Neuronal stem cell (in vitro differentiated cells): ENCODE data around the gene EFCAB9.
A peak's percentile ranks its signal among the peaks of the same experiment; 100 is the strongest.

Experiments used
- DNase-seq: peaks from one replicate; pipeline ENCODE4 v3.0.0-alpha.2; 2013; ENCODE audit warnings: low spot score
- H2AFZ ChIP-seq: one replicate; pipeline ENCODE4 v1.6.1; 2013; ENCODE audit warnings: mild to moderate bottlenecking, low read length, inconsistent platforms
- H2AK5ac ChIP-seq: 2 replicates; pipeline ENCODE4 v1.6.1; 2013; ENCODE audit warnings: low read depth, mild to moderate bottlenecking, inconsistent platforms, low read length, moderate library complexity, mixed read lengths
- H2BK120ac ChIP-seq: 2 replicates; pipeline ENCODE4 v1.6.1; 2013; ENCODE audit warnings: low read depth, mild to moderate bottlenecking, inconsistent platforms, low read length, moderate library complexity, mixed read lengths
- H2BK12ac ChIP-seq: one replicate; pipeline ENCODE4 v1.6.1; 2013; ENCODE audit warnings: low read length, inconsistent platforms
- H2BK15ac ChIP-seq: 2 replicates; pipeline ENCODE4 v1.6.1; 2013; ENCODE audit warnings: mild to moderate bottlenecking, low read length, inconsistent platforms, mixed read lengths
- H2BK5ac ChIP-seq: one replicate; pipeline ENCODE4 v1.6.1; 2013; ENCODE audit warnings: inconsistent platforms, mild to moderate bottlenecking, low read length, moderate library complexity
- H3K14ac ChIP-seq: one replicate; pipeline ENCODE4 v1.6.1; 2013; ENCODE audit warnings: low read length, inconsistent platforms
- H3K18ac ChIP-seq: 2 replicates; pipeline ENCODE4 v1.6.1; 2013; ENCODE audit warnings: low read length, inconsistent platforms
- H3K23ac ChIP-seq: 2 replicates; pipeline ENCODE4 v1.6.1; 2013; ENCODE audit warnings: low read depth, mild to moderate bottlenecking, mixed read lengths, low read length, inconsistent platforms; ENCODE audit not compliant: poor library complexity
- H3K27ac ChIP-seq: replicated peaks from 3 replicates; pipeline ENCODE4 v1.5.1; 2013; ENCODE audit warnings: low read length, inconsistent platforms
- H3K27me3 ChIP-seq, 3 experiments: 2 replicates each; pipeline ENCODE4 v1.6.1; 2013; ENCODE audit warnings: low read length in 3 of 3, mild to moderate bottlenecking in 2 of 3, inconsistent platforms in 1 of 3, low read depth in 1 of 3, mixed read lengths in 1 of 3, moderate library complexity in 1 of 3; ENCODE audit not compliant: control insufficient read depth in 3 of 3, insufficient read depth in 3 of 3
- H3K36me3 ChIP-seq, 2 donors: replicated peaks in 1 of 2; 2 replicates each; pipeline ENCODE4 v1.6.1; 2013; ENCODE audit warnings: low read length in 2 of 2; ENCODE audit not compliant: control insufficient read depth in 2 of 2, insufficient read depth in 2 of 2
- H3K4ac ChIP-seq: 2 replicates; pipeline ENCODE4 v1.6.1; 2013; ENCODE audit warnings: inconsistent platforms, mild to moderate bottlenecking, low read length, moderate library complexity
- H3K4me1 ChIP-seq, 2 donors: 1 replicate in 1 of 2; 2 replicates in 1 of 2; pipeline ENCODE4 v1.6.1; 2013; ENCODE audit warnings: low read length in 2 of 2, low read depth in 1 of 2; ENCODE audit not compliant: control insufficient read depth in 2 of 2, insufficient read depth in 1 of 2
- H3K4me2 ChIP-seq: one replicate; pipeline ENCODE4 v1.6.1; 2013; ENCODE audit warnings: mild to moderate bottlenecking, low read length, inconsistent platforms; ENCODE audit not compliant: insufficient read depth, poor library complexity, severe bottlenecking
- H3K4me3 ChIP-seq, 2 donors: 2 replicates each; pipeline ENCODE4 v1.5.1; 2013; ENCODE audit warnings: low read length in 2 of 2, mild to moderate bottlenecking in 2 of 2, inconsistent platforms in 1 of 2, moderate library complexity in 1 of 2
- H3K79me1 ChIP-seq: one replicate; pipeline ENCODE4 v1.6.1; 2013; ENCODE audit warnings: low read depth, mild to moderate bottlenecking, inconsistent platforms, low read length, moderate library complexity
- H3K9ac ChIP-seq: one replicate; pipeline ENCODE4 v1.6.1; 2013; ENCODE audit warnings: mild to moderate bottlenecking, low read depth, low read length, inconsistent platforms; ENCODE audit not compliant: poor library complexity
- H3K9me3 ChIP-seq, 2 donors: replicated peaks in 1 of 2; 2 replicates each; pipeline versions ENCODE3 to v1.6.1; 2013; ENCODE audit warnings: low read length in 2 of 2, mild to moderate bottlenecking in 2 of 2, inconsistent platforms in 1 of 2, low read depth in 1 of 2, mixed read lengths in 1 of 2, moderate library complexity in 1 of 2; ENCODE audit not compliant: control insufficient read depth in 2 of 2, insufficient read depth in 1 of 2
- H4K8ac ChIP-seq: one replicate; pipeline ENCODE4 v1.6.1; 2013; ENCODE audit warnings: low read depth, mild to moderate bottlenecking, inconsistent platforms, low read length, moderate library complexity
- H4K91ac ChIP-seq: one replicate; pipeline ENCODE4 v1.6.1; 2013; ENCODE audit warnings: low read length, low read depth, mild to moderate bottlenecking, inconsistent platforms; ENCODE audit not compliant: poor library complexity
- WGBS, 2 donors: extraction: QIAGEN DNeasy Blood & Tissue Kit; methylation state at CpG; one replicate each; pipeline ENCODE4 v1.1.7; 2013; ENCODE audit warnings: missing lambda C conversion rate in 2 of 2, mixed read lengths in 1 of 2; ENCODE audit not compliant: insufficient read length in 2 of 2, insufficient replicate concordance in 1 of 2; ENCODE audit errors: extremely low coverage in 2 of 2; 5-methylcytosine and 5-hydroxymethylcytosine counted together

The EFCAB9 gene

GRCh38 chr5:172164769-172165212, 29.2 kb upstream of the EFCAB9 start:
- Histone ChIP-seq H4K8ac (no peak overlapping the region), H2BK120ac (no peak overlapping the region), H3K9me3 (no peaks in the 10 kb centered on the region), H3K4me1 (peaks cover 5 to 18% of the 10 kb centered on the region in 2 donors), H3K4me2 (no peak overlapping the region), H3K27me3 (no peaks in the 10 kb centered on the region), H2BK5ac (no peak overlapping the region), H3K9ac (no peak overlapping the region), H3K18ac (peak overlapping the region; percentile 15), H3K14ac (peak overlapping the region; percentile 75), H2AK5ac (peak overlapping the region; percentile 14), H4K91ac (peak overlapping the region; percentile 22), H3K23ac (no peak overlapping the region), H3K4ac (no peak overlapping the region), H2AFZ (no peak overlapping the region), H3K4me3 (no peak overlapping the region), H2BK12ac (no peak overlapping the region), H2BK15ac (peak overlapping the region; percentile 35), H3K79me1 (no peaks in the 10 kb centered on the region), H3K36me3 (no peaks in the 10 kb centered on the region), H3K27ac (no peak overlapping the region)
- WGBS, 2 donors, result no CpG with 5 or more reads among the region's 13 CpGs
- DNase-seq, result no peak

- Histone ChIP-seq H3K4ac (no peak overlapping the region), H2BK5ac (no peak overlapping the region), H3K4me1 (peaks cover 5 to 21% of the 10 kb centered on the region in 2 donors), H3K27me3 (no peaks in the 10 kb centered on the region), H3K9ac (no peak overlapping the region), H3K14ac (no peak overlapping the region), H4K91ac (no peak overlapping the region), H2BK120ac (no peak overlapping the region), H3K36me3 (no peaks in the 10 kb centered on the region), H2AK5ac (peak overlapping the region; percentile 14), H3K27ac (no peak overlapping the region), H2BK12ac (no peak overlapping the region), H3K4me3 (no peak overlapping the region), H3K79me1 (no peaks in the 10 kb centered on the region), H2AFZ (no peak overlapping the region), H2BK15ac (peak overlapping the region; percentile 35), H3K9me3 (no peaks in the 10 kb centered on the region), H3K23ac (no peak overlapping the region), H3K18ac (no peak overlapping the region), H4K8ac (no peak overlapping the region), H3K4me2 (no peak overlapping the region)
- DNase-seq, result no peak
- WGBS, 2 donors, result no CpG with 5 or more reads among the region's 7 CpGs
These were observed 28.5 kb upstream of the EFCAB9 start for GRCh38 chr5:172165465-172165864.

- no peaks in the 10 kb centered on the region for H3K27me3 ChIP-seq
- no peak for DNase-seq
- peaks cover 5 to 28% of the 10 kb centered on the region in 2 donors for H3K4me1 ChIP-seq
- no peak overlapping the region for H3K27ac ChIP-seq
- H2BK15ac ChIP-seq, result no peak overlapping the region
- no peak overlapping the region for H4K8ac ChIP-seq
- H2BK12ac ChIP-seq, result no peak overlapping the region
- no peak overlapping the region for H3K18ac ChIP-seq
- no peak overlapping the region for H3K4me3 ChIP-seq
- H3K14ac ChIP-seq, result no peak overlapping the region
- H2AK5ac ChIP-seq, result no peak overlapping the region
- no peak overlapping the region for H3K4me2 ChIP-seq
- no CpG with 5 or more reads among the region's 16 CpGs for WGBS, 2 donors
- no peaks in the 10 kb centered on the region for H3K36me3 ChIP-seq
- H2AFZ ChIP-seq, result no peak overlapping the region
- H3K79me1 ChIP-seq, result no peaks in the 10 kb centered on the region
- H2BK5ac ChIP-seq, result no peak overlapping the region
- no peak overlapping the region for H3K9ac ChIP-seq
- H4K91ac ChIP-seq, result no peak overlapping the region
- no peak overlapping the region for H3K4ac ChIP-seq
- H3K23ac ChIP-seq, result no peak overlapping the region
- no peaks in the 10 kb centered on the region for H3K9me3 ChIP-seq
- H2BK120ac ChIP-seq, result no peak overlapping the region
These were observed 27.7 kb upstream of the EFCAB9 start for GRCh38 chr5:172166030-172166826.

GRCh38 chr5:172167895-172168294, 26.1 kb upstream of the EFCAB9 start:
- no peak overlapping the region for H2AK5ac ChIP-seq
- no peak overlapping the region for H4K91ac ChIP-seq
- H2BK120ac ChIP-seq, result no peak overlapping the region
- H3K27ac ChIP-seq, result no peak overlapping the region
- H3K4me2 ChIP-seq, result no peak overlapping the region
- H3K4me1 ChIP-seq, result peaks cover 5 to 30% of the 10 kb centered on the region in 2 donors
- H2AFZ ChIP-seq, result no peak overlapping the region
- no peaks in the 10 kb centered on the region for H3K36me3 ChIP-seq
- no peak overlapping the region for H2BK12ac ChIP-seq
- peak overlapping the region; percentile 70 for H3K18ac ChIP-seq
- H3K4me3 ChIP-seq, result no peak overlapping the region
- no peaks in the 10 kb centered on the region for H3K9me3 ChIP-seq
- H3K27me3 ChIP-seq, result no peaks in the 10 kb centered on the region
- no peak overlapping the region for H3K4ac ChIP-seq
- no CpG with 5 or more reads among the region's 7 CpGs for WGBS, 2 donors
- no peak overlapping the region for H3K9ac ChIP-seq
- no peak overlapping the region for H4K8ac ChIP-seq
- peak overlapping the region; percentile 71 for H2BK15ac ChIP-seq
- no peak overlapping the region for H3K23ac ChIP-seq
- DNase-seq, result no peak
- peak overlapping the region; percentile 50 for H2BK5ac ChIP-seq
- H3K79me1 ChIP-seq, result no peaks in the 10 kb centered on the region
- no peak overlapping the region for H3K14ac ChIP-seq
